K562 (cell line): ENCODE results near the gene RHEBL1. TPM values are rescaled to one million over a fixed set of nuclear protein-coding genes. Genes with fewer than 3 reads are reported as not detected.

Experiments
- BDP1 ChIP-seq: IDR thresholded peaks from 3 replicates; pipeline ENCODE4 v1.6.1; 2011; ENCODE audit not compliant: insufficient read length, insufficient read depth
- E2F5 ChIP-seq: sonication (generic); formaldehyde crosslinking; IDR thresholded peaks from 2 replicates; pipeline ENCODE4 v1.8.0; 2022; ENCODE audit warnings: mild to moderate bottlenecking, missing genetic modification reagents
- EP300 ChIP-seq: IDR thresholded peaks from 2 replicates; pipeline ENCODE4 v1.6.1; 2012; ENCODE audit warnings: low read length, improper control_type of control experiment
- REST ChIP-seq, 2 experiments: fragments of 450-650 bp; formaldehyde crosslinking in 1 of 2; IDR thresholded peaks; 2 replicates each; pipeline versions ENCODE4 v1.4.0 to v1.6.1; 2014 to 2020; ENCODE audit warnings: mild to moderate bottlenecking in 2 of 2, borderline replicate concordance in 1 of 2, low read depth in 1 of 2
- SNAPC5 ChIP-seq: fragments of 250-450 bp; sonication (Bioruptor Pico); IDR thresholded peaks from 2 replicates; pipeline ENCODE4 v1.8.0; 2021; ENCODE audit warnings: moderate library complexity, mild to moderate bottlenecking, inconsistent platforms
- THAP12 ChIP-seq: fragments of 250-450 bp; sonication (Bioruptor Pico); IDR thresholded peaks from 2 replicates; pipeline ENCODE4 v1.9.0; 2021; ENCODE audit warnings: mild to moderate bottlenecking, inconsistent platforms
- UBTF ChIP-seq, 2 experiments: IDR thresholded peaks; 2 replicates each; pipeline ENCODE4 v1.6.1; 2012; ENCODE audit warnings: improper control_type of control experiment in 2 of 2, low read depth in 2 of 2, low read length in 2 of 2, borderline replicate concordance in 1 of 2
- ZFP91 ChIP-seq: sonication (generic); formaldehyde crosslinking; IDR thresholded peaks from 2 replicates; pipeline ENCODE4 v1.8.0; 2022; ENCODE audit warnings: mild to moderate bottlenecking, missing genetic modification reagents
- polyA plus RNA-seq, 8 experiments: library from polyadenylated mRNA; depleted of rRNA in 4 of 8; stranded (reverse) in 5 of 8; unstranded in 3 of 8; fragments of >200 nt; fragmentation: Nextera tagmentation in 2 of 8; fragmentation: Illumina TruSeq in 1 of 8; extraction: Ambion mirVana in 2 of 8; extraction: Trizol in 1 of 8; gene quantifications; 2 replicates each; pipeline versions ENCODE4 v1.2.1 to v1.2.3, GENCODE V29; 2011 to 2014; ENCODE audit warnings: inconsistent platforms in 1 of 8, missing spikeins in 1 of 8
- total RNA-seq, 7 experiments: library from RNA; depleted of rRNA in 6 of 7; stranded (reverse); fragments of >200 nt in 6 of 7; fragmentation: Illumina TruSeq in 2 of 7; extraction: Trizol in 2 of 7; gene quantifications; 2 replicates each; pipeline versions ENCODE4 v1.2.1 to v1.2.3, GENCODE V29; 2011 to 2021; ENCODE audit warnings: low replicate concordance in 1 of 7

The RHEBL1 gene
- total and polyA plus RNA-seq, 9 of the 15 experiments (the other 6 are each of a cell fraction or from before 2014, with no cell fraction given) = 4.3 to 36.1 (median 8.2) TPM

GRCh38 chr12:49060237-49061156, 9.3 kb downstream of the RHEBL1 start, which contains the start of gene KMT2D (continued):
- peak in 1 of 2 experiments; percentile 28; a peak in 1 of 4 replicates for TF ChIP-seq UBTF (IDR thresholded peaks at IDR 0.05; ENCODE audit: borderline replicate concordance in 1 of 2, low read depth in 2 of 2, low read length in 2 of 2)
- no peak for TF ChIP-seq BDP1
- TF ChIP-seq EP300 = peak; percentile 53; the same call in 1 of the 2 replicates
- peak; percentile 28; the same call in 1 of the 2 replicates for TF ChIP-seq REST (IDR thresholded peaks at IDR 0.05; ENCODE audit: borderline replicate concordance)
- peak; percentile 58; the same call in 1 of the 2 replicates for TF ChIP-seq REST (CRISPR knock-in tag; IDR thresholded peaks at IDR 0.05; ENCODE audit: low read depth)
- peak; percentile 71; the same call in 1 of the 2 replicates for TF ChIP-seq ZFP91 (CRISPR knock-in tag)
- peak; percentile 86 for TF ChIP-seq E2F5
- no peak for TF ChIP-seq SNAPC5 (CRISPR knock-in tag)
- TF ChIP-seq THAP12 = peak; percentile 81
